ENCODE measurements around the gene PYGB.
"Not testable (repeated sequence)": the region's sequence is repeated elsewhere in the genome, so short reads cannot be mapped to it uniquely, and the experiment has no call there.

Gene PYGB

DNA sequence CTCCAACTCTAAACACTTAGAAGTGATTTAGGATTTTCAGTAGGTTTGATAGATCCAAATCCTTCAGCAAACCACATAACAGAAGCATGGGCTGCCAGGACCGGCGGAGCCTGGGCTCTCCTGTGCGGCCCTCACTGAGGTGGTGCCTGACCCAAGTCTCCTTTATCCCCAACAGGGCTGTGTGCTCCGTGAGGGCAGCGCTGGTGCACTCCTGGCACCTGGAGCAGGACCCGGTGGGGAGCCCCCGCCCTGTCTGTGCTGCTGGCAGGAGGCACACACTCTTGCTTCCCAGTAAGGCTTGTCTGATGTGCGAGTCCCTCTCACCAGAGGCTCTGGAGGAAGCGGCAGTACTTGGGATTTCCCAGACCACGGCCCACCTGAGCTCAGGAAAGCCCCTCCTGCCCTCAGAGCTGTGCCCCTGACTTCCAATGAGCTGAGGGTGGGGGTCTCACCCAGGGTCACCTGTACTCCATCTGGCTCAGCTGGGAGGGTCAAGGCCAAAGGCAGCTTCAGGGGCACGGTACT lies 56.2 kb downstream of the PYGB start:
- Histone ChIP-seq H3K4me1 (ENCODE audit: control insufficient read depth in 2 of 2, insufficient read depth in 2 of 2, low read length in 2 of 2) (peaks cover 7 to 18% of the 10 kb centered on the region in 2 donors), H3K4me3 (ENCODE audit: low read length in 2 of 2) (no peak overlapping the region), H3K36me3 (ENCODE audit: control insufficient read depth in 2 of 2, insufficient read depth in 2 of 2, low read length in 2 of 2) (peaks cover 14 to 20% of the 10 kb centered on the region in 2 donors), H3K27me3 (ENCODE audit: control insufficient read depth in 2 of 2, insufficient read depth in 2 of 2, low read length in 2 of 2) (no peaks in the 10 kb centered on the region), H3K27ac (ENCODE audit: low read depth in 2 of 2, low read length in 2 of 2) (no peak overlapping the region), H3K9ac (ENCODE audit: low read depth in 1 of 2, low read length in 2 of 2) (no peak overlapping the region), H3K9me3 (ENCODE audit: control insufficient read depth in 2 of 2, low read length in 2 of 2) (no peaks in the 10 kb centered on the region)

DNA sequence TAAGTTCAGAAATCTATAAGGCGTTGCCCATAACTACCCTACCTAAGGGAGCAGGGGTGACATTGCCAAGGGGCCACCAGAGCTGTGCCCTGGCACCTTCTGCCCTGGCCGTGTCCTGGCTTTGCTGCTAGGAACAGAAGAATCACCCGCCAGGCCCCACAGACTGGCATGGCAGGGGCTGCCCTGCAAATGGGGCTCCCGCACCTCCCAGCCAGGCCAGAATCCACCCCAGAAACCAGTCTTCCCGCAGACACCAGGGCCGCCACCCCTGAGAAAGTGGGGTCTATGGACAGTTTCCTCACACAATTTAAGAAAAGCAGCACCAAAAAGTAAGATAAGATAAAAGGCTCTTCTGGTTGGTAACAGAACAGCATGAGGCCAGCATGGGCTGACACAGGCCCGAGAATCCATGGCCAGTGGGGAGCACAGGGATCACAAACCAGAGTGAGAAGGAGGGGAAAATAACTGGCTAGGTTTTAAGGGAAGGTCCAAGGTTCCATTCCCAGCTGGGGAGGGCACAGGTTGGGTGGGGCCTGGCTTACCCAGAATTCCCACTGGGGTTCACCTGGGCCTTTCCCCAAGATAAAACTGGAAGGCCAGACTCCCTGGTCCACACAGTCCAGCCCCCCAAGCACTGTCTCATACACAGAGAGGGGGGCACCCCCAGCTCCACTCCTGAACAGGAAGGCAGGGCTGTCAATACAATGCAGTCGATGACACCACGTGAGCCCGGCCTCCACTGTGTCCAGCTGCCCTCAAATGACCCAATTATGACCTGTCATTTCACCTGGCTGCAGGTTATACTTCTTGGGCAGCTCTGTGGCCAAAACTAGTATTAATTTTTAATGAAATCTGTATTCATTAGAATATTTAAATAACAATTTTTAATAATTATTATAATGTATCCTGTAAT lies 59.4 kb downstream of the PYGB start:
- H3K9me3 ChIP-seq (ENCODE audit: control insufficient read depth in 2 of 2, low read length in 2 of 2), result no peaks in the 10 kb centered on the region
- H3K4me1 ChIP-seq (ENCODE audit: control insufficient read depth in 2 of 2, insufficient read depth in 2 of 2, low read length in 2 of 2), result peaks cover 32 to 42% of the 10 kb centered on the region in 2 donors
- no peak overlapping the region for H3K4me3 ChIP-seq (ENCODE audit: low read length in 2 of 2)
- no peaks in the 10 kb centered on the region for H3K27me3 ChIP-seq (ENCODE audit: control insufficient read depth in 2 of 2, insufficient read depth in 2 of 2, low read length in 2 of 2)
- no peak overlapping the region for H3K27ac ChIP-seq (ENCODE audit: low read depth in 2 of 2, low read length in 2 of 2)
- H3K9ac ChIP-seq (ENCODE audit: low read depth in 1 of 2, low read length in 2 of 2), result no peak overlapping the region
- peaks cover 7 to 10% of the 10 kb centered on the region in 2 donors for H3K36me3 ChIP-seq (ENCODE audit: control insufficient read depth in 2 of 2, insufficient read depth in 2 of 2, low read length in 2 of 2)

DNA sequence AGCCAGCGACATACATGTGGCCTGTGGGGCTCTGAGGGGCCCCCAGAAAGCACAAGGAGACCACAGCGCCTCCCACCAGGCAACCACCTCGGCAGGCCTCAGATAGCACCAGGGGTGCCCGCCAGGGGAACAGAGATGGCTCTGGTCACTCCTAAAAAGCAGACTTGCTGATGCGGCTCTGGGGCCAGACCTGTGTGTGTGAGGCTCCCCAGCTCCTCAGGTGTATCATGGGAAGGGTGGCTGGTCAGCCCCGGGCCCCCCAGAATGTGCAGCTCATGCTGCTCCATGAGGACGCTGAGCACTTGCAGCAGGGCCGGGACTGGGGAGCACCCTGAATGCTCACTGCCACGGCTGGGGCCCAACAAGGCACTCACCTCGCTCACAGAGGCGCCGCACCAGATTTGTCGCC lies 60.2 kb downstream of the PYGB start:
- Histone ChIP-seq H3K36me3 (ENCODE audit: control insufficient read depth in 2 of 2, insufficient read depth in 2 of 2, low read length in 2 of 2) (peaks cover 0 to 8% of the 10 kb centered on the region in 2 donors), H3K9me3 (ENCODE audit: control insufficient read depth in 2 of 2, low read length in 2 of 2) (no peaks in the 10 kb centered on the region), H3K4me3 (ENCODE audit: low read length in 2 of 2) (no peak overlapping the region), H3K27me3 (ENCODE audit: control insufficient read depth in 2 of 2, insufficient read depth in 2 of 2, low read length in 2 of 2) (no peaks in the 10 kb centered on the region), H3K4me1 (ENCODE audit: control insufficient read depth in 2 of 2, insufficient read depth in 2 of 2, low read length in 2 of 2) (peaks cover 32 to 42% of the 10 kb centered on the region in 2 donors), H3K9ac (ENCODE audit: low read depth in 1 of 2, low read length in 2 of 2) (no peak overlapping the region), H3K27ac (ENCODE audit: low read depth in 2 of 2, low read length in 2 of 2) (peak overlapping the region in 1 of 2 donors; percentile 96)

DNA sequence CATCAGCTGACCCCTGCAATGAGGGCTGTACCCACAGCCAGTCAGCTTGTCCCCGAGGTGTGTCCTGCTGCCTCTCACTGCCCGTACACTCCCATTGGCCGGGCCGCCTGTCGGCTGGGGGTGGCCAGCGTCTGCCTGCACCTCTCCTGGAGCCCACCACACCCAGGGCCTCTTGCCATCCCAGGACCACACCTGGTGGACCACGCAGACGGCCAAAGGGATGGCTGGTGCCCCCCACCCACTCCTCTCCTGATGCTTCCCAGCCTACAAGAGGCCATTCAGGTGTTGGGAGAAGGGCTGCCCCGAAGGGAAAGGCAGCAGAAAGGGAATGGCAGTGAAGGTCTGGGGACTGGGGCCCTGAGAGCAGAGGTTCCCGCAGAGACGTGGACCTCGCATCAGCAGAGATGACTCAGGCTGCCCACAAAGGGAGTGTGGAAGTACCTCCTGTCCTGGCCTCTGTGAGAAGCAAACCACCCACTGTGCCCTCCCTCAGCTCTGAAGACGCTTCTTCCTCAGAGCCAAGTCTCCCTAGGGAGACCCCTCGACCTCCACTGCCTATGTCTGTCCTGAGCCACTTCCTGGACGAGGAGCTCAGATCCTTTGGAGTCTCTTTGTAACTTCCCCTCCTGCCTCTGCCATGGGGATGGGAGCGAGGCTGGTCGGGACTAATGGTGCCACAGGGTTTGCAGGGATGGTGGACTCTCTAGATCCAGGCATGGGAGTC lies 60.9 kb downstream of the PYGB start:
- H3K9ac ChIP-seq (ENCODE audit: low read depth in 1 of 2, low read length in 2 of 2), result peak overlapping the region; percentile 41 to 76

DNA sequence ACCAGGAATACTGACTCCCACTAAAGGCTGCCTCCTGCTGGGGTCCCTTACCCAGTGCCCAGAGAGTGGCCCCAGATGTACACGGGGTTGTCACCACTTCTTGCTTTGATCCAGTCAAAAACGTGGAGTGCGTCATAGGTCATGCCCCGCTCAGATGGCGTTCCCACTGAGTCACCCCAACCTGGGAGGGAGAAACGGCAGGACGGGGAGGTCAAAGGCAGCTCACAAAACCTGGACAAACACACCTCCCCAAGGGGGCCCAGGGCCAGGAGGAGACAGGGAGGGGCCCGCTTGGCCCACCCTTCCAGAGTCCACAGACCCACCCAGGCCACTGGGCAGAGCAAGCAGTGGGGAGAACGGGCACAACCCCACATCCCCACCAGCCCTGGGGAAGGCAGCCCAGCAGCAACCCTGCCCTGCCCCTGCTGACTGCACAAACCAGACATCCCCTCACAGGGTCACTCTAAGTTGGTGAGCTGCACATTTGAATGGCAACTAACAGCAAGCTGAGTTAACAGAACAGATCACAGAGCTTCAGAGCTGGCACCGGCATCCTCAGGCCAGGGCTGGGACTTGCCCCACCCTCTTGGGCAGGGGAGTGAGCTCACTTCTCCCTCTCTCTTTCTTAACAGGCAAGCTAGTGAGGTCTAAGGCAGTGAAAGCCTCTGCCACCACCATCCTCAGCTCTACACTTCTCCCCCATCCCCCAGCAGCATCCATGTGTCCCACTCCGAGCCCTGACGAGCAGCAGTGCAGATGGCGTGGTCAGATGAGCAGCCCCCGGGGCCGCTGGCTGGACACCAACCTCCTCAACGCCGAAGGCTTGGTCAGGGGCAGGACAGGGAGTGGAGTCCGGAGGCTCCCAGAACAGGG lies 61.7 kb downstream of the PYGB start:
- peak overlapping the region; percentile 35 to 56 for H3K4me3 ChIP-seq (ENCODE audit: low read length in 2 of 2)
- peak overlapping the region; percentile 92 to 96 for H3K27ac ChIP-seq (ENCODE audit: low read depth in 2 of 2, low read length in 2 of 2)
- peaks cover 32 to 42% of the 10 kb centered on the region in 2 donors for H3K4me1 ChIP-seq (ENCODE audit: control insufficient read depth in 2 of 2, insufficient read depth in 2 of 2, low read length in 2 of 2)
- H3K27me3 ChIP-seq (ENCODE audit: control insufficient read depth in 2 of 2, insufficient read depth in 2 of 2, low read length in 2 of 2), result no peaks in the 10 kb centered on the region
- peak overlapping the region; percentile 47 to 76 for H3K9ac ChIP-seq (ENCODE audit: low read depth in 1 of 2, low read length in 2 of 2)
- no peaks in the 10 kb centered on the region for H3K9me3 ChIP-seq (ENCODE audit: control insufficient read depth in 2 of 2, low read length in 2 of 2)
- H3K36me3 ChIP-seq (ENCODE audit: control insufficient read depth in 2 of 2, insufficient read depth in 2 of 2, low read length in 2 of 2), result peaks cover 0 to 2% of the 10 kb centered on the region in 2 donors

More for the DNA sequence above, 60.9 kb downstream of the PYGB start:
- no peaks in the 10 kb centered on the region for H3K27me3 ChIP-seq (ENCODE audit: control insufficient read depth in 2 of 2, insufficient read depth in 2 of 2, low read length in 2 of 2)
- H3K27ac ChIP-seq (ENCODE audit: low read depth in 2 of 2, low read length in 2 of 2), result peak overlapping the region; percentile 92 to 96
- H3K36me3 ChIP-seq (ENCODE audit: control insufficient read depth in 2 of 2, insufficient read depth in 2 of 2, low read length in 2 of 2), result peaks cover 0 to 2% of the 10 kb centered on the region in 2 donors
- peaks cover 32 to 42% of the 10 kb centered on the region in 2 donors for H3K4me1 ChIP-seq (ENCODE audit: control insufficient read depth in 2 of 2, insufficient read depth in 2 of 2, low read length in 2 of 2)
- no peaks in the 10 kb centered on the region for H3K9me3 ChIP-seq (ENCODE audit: control insufficient read depth in 2 of 2, low read length in 2 of 2)
- peak overlapping the region; percentile 20 to 56 for H3K4me3 ChIP-seq (ENCODE audit: low read length in 2 of 2)

DNA sequence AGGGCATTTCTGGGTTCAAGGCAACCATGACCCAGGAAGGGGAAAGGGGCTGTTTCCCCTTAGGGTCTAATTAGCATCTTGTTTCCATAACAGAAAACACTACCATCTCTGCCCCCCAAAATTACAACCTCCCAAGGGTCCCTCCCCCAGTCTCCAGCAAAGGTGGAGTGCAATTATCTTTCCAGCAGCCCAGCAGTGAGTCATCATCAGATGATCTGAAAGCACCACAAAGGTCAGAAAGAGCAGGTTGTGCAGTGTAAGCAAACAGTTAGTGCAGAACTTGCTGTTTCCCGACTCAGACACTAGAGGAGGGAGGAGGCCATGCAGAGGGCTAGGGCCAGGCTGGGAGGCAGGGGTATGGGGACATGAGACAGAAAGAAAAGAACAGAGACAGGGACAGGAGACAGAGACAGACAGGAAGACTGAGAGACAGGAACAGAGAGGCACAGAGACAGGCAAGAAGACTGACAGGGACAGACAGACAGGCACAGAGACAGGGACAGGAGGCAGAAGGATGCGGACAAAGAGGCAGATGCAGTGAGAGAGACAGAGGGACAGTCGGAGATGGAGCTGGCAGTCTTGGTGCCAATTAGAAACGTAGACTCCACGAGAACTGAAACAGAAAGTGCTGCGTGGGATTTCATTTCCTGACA lies 62.5 kb downstream of the PYGB start:
- H3K27ac ChIP-seq (ENCODE audit: low read depth in 2 of 2, low read length in 2 of 2), result peak overlapping the region; percentile 92 to 96
- no peaks in the 10 kb centered on the region for H3K27me3 ChIP-seq (ENCODE audit: control insufficient read depth in 2 of 2, insufficient read depth in 2 of 2, low read length in 2 of 2)
- peaks cover 2% of the 10 kb centered on the region in 2 donors for H3K36me3 ChIP-seq (ENCODE audit: control insufficient read depth in 2 of 2, insufficient read depth in 2 of 2, low read length in 2 of 2)
- H3K9ac ChIP-seq (ENCODE audit: low read depth in 1 of 2, low read length in 2 of 2), result peak overlapping the region; percentile 57 to 76
- peaks cover 32 to 42% of the 10 kb centered on the region in 2 donors for H3K4me1 ChIP-seq (ENCODE audit: control insufficient read depth in 2 of 2, insufficient read depth in 2 of 2, low read length in 2 of 2)
- H3K9me3 ChIP-seq (ENCODE audit: control insufficient read depth in 2 of 2, low read length in 2 of 2), result no peaks in the 10 kb centered on the region
- peak overlapping the region; percentile 56 for H3K4me3 ChIP-seq (ENCODE audit: low read length in 2 of 2)

DNA sequence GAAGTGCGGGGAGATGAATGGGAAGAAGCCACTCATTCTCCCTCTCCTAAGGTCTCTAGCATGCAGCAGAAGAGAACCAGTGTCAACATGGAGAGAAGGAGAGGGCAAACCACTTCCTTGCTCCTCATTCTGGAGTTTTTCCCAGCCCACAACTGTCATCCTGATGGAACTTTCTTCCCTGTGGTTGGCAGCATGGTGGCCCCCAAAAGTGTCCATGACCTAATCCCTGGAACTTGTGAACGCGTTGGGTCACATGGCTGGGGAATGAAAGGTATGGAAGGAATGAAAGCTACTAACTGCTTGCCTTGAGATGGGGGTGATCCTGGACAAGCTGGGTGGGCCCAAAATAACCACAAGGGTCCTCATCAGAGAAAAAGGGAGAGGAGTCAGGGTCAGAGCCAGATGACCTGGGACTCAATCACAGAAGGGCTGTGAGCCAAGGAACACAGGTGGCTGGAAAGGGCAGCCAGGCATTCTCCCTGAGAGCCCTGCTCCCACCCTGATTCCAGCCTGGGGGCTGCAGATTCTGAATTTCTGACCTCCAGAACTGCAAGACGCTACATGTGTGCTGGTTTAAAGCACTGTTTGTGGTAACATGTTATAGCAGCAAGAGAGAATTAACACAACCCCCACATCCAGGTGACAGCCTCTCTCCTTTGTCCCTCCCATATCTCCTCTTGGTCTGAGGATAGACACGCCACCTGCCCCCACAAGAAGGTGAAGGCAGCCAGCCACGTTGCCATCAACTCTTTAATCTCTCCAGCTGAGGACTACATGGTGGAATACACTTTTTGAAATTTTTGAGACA lies 63.2 kb downstream of the PYGB start:
- H3K27ac ChIP-seq (ENCODE audit: low read depth in 2 of 2, low read length in 2 of 2), result peak overlapping the region; percentile 92 to 96
- peaks cover 32 to 42% of the 10 kb centered on the region in 2 donors for H3K4me1 ChIP-seq (ENCODE audit: control insufficient read depth in 2 of 2, insufficient read depth in 2 of 2, low read length in 2 of 2)
- H3K4me3 ChIP-seq (ENCODE audit: low read length in 2 of 2), result peak overlapping the region; percentile 56
- no peaks in the 10 kb centered on the region for H3K27me3 ChIP-seq (ENCODE audit: control insufficient read depth in 2 of 2, insufficient read depth in 2 of 2, low read length in 2 of 2)
- peak overlapping the region; percentile 57 to 76 for H3K9ac ChIP-seq (ENCODE audit: low read depth in 1 of 2, low read length in 2 of 2)
- H3K36me3 ChIP-seq (ENCODE audit: control insufficient read depth in 2 of 2, insufficient read depth in 2 of 2, low read length in 2 of 2), result peaks cover 2% of the 10 kb centered on the region in 2 donors
- H3K9me3 ChIP-seq (ENCODE audit: control insufficient read depth in 2 of 2, low read length in 2 of 2), result no peaks in the 10 kb centered on the region

DNA sequence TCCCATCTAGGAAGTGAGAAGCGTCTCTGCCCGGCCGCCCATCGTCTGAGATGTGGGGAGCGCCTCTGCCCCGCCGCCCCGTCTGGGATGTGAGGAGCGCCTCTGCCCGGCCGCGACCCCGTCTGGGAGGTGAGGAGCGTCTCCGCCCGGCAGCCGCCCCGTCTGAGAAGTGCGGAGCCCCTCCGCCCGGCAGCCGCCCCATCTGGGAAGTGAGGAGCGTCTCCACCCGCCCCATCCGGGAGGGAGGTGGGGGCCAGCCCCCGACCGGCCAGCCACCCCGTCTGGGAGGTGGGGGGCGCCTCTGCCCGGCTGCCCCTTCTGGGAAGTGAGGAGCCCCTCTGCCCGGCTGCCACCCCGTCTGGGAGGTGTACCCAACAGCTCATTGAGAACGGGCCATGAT lies 64.8 kb downstream of the PYGB start:
- H3K36me3 ChIP-seq (ENCODE audit: control insufficient read depth in 2 of 2, insufficient read depth in 2 of 2, low read length in 2 of 2); H3K9me3 ChIP-seq (ENCODE audit: control insufficient read depth in 2 of 2, low read length in 2 of 2); H3K27me3 ChIP-seq (ENCODE audit: control insufficient read depth in 2 of 2, insufficient read depth in 2 of 2, low read length in 2 of 2); H3K27ac ChIP-seq (ENCODE audit: low read depth in 2 of 2, low read length in 2 of 2); H3K4me3 ChIP-seq (ENCODE audit: low read length in 2 of 2); H3K9ac ChIP-seq (ENCODE audit: low read depth in 1 of 2, low read length in 2 of 2): not testable (repeated sequence)
- peaks cover 42 to 47% of the 10 kb centered on the region in 2 donors for H3K4me1 ChIP-seq (ENCODE audit: control insufficient read depth in 2 of 2, insufficient read depth in 2 of 2, low read length in 2 of 2)

Data from mucosa of rectum (tissue), 2 donors.